A673 (cell line): ENCODE measurements around the gene THOC1.

Experiments used
- CTCF ChIP-seq: fragments of 300-800, 200-600 bp; sonication (generic); conservative IDR thresholded peaks from 2 replicates; pipeline ENCODE4 v1.5.1; 2017; ENCODE audit warnings: low read depth, mild to moderate bottlenecking, antibody characterized with exemption, low read length, moderate library complexity, mixed read lengths
- EZH2 ChIP-seq: fragments of 200-600 bp; sonication (generic); IDR thresholded peaks from 2 replicates; pipeline ENCODE4 v1.6.1; 2017; ENCODE audit warnings: borderline replicate concordance, low read depth, mild to moderate bottlenecking, mixed read lengths, antibody characterized with exemption, low read length; ENCODE audit not compliant: poor library complexity, severe bottlenecking

- no peak for TF ChIP-seq CTCF
- no peak for TF ChIP-seq EZH2
These were observed 22.5 kb downstream of the THOC1 start for GRCh38 chr18:245282-245847.
